ENCODE data around the gene LSM6.

GRCh38 chr4:146236216-146236615 is 60.7 kb downstream of the LSM6 start:
- TF ChIP-seq CTCF (conservative IDR thresholded peaks at IDR 0.05) (no peak), ZFX (IDR thresholded peaks at IDR 0.05) (no peak)

Measured in C4-2B (cell line).